GM12878 (cell line): ENCODE results near the gene CACNA1E. TPM values are rescaled to one million over a fixed set of nuclear protein-coding genes. Genes with fewer than 3 reads are reported as not detected.

ENCODE experiments used
- ATAC-seq: fragments of 200-7000 bp; cut with Tn5 transposase; 3 replicates; pipeline ENCODE4 v1.9.1; 2020; ENCODE audit warnings: mild to moderate bottlenecking, moderate library complexity
- BruUV-seq: library from RNA; stranded (reverse); fragments of 400-500 nt; replicated peaks from 2 replicates; lab custom pipeline; 2021; lab: Mats Ljungman, UMichigan
- CTCF ChIA-PET: fragments of 300-600 bp; sonication (Branson Sonifier 250); formaldehyde crosslinking; extraction: SDS; loops from one replicate; lab custom pipeline; 2021; ENCODE audit warnings: inconsistent platforms; lab: Yijun Ruan, JAX
- POLR2A ChIA-PET: fragments of 350-600 bp; formaldehyde crosslinking; extraction: SDS; loops from one replicate; lab custom pipeline; 2021; ENCODE audit warnings: inconsistent platforms; lab: Charles Lee
- RAD21 ChIA-PET: fragments of 300-600 bp; sonication (Branson Sonifier 250); formaldehyde crosslinking; loops from one replicate; lab custom pipeline; 2023; ENCODE audit warnings: antibody characterized with exemption; ENCODE audit not compliant: unreplicated experiment; lab: Charles Lee
- SMC1A ChIA-PET: fragments of 300-600 bp; sonication (Branson Sonifier 250); formaldehyde crosslinking; loops from one replicate; lab custom pipeline; 2023; ENCODE audit not compliant: unreplicated experiment, uncharacterized antibody; lab: Charles Lee
- DNase-seq: peaks from one replicate; pipeline ENCODE4 v3.0.0-alpha.2; 2011; ENCODE audit warnings: low read depth, low spot score
- FAIRE-seq: peaks from 3 replicates; lab custom pipeline; 2011; peaks lifted over from hg19 to GRCh38; lab: Jason Lieb, UNC
- H2AFZ ChIP-seq: 2 replicates; pipeline ENCODE4 v1.6.0; 2011; ENCODE audit warnings: low read depth, low read length, control low read depth; ENCODE audit not compliant: control insufficient read depth
- H3K27ac ChIP-seq: 2 replicates; pipeline ENCODE4 v1.5.1; 2011; ENCODE audit warnings: control low read depth; ENCODE audit not compliant: control insufficient read depth, insufficient read depth
- H3K27me3 ChIP-seq, 2 experiments: replicated peaks in 1 of 2; 2 replicates each; pipeline versions ENCODE4 v1.6.0 to v1.6.1; 2011; ENCODE audit warnings: low read length in 1 of 2; ENCODE audit not compliant: control insufficient read depth in 2 of 2, insufficient read depth in 2 of 2
- H3K36me3 ChIP-seq, 2 experiments: 2 replicates each; pipeline ENCODE4 v1.5.1; 2011; ENCODE audit warnings: low read length in 1 of 2; ENCODE audit not compliant: control insufficient read depth in 2 of 2, insufficient read depth in 2 of 2
- H3K4me1 ChIP-seq: 2 replicates; pipeline ENCODE4 v1.6.1; 2011; ENCODE audit warnings: mild to moderate bottlenecking, low read length, moderate library complexity, mixed read lengths; ENCODE audit not compliant: control insufficient read depth, insufficient read depth
- H3K4me2 ChIP-seq: 2 replicates; pipeline ENCODE4 v1.6.0; 2011; ENCODE audit warnings: control low read depth; ENCODE audit not compliant: control insufficient read depth, insufficient read depth
- H3K4me3 ChIP-seq: fragments of 200-600 bp; sonication (generic); 2 replicates; pipeline ENCODE4 v1.5.1; 2016
- H3K79me2 ChIP-seq: 2 replicates; pipeline ENCODE4 v1.6.0; 2011; ENCODE audit warnings: low read length; ENCODE audit not compliant: control insufficient read depth, insufficient read depth
- H3K9ac ChIP-seq: 2 replicates; pipeline ENCODE4 v1.8.0; 2011; ENCODE audit warnings: low read length, control low read depth, mixed read lengths; ENCODE audit not compliant: control insufficient read depth, insufficient read depth
- H3K9me3 ChIP-seq: replicated peaks from 3 replicates; pipeline ENCODE4 v1.5.1; 2011; ENCODE audit warnings: mild to moderate bottlenecking, low read length; ENCODE audit not compliant: control insufficient read depth, insufficient read depth
- H4K20me1 ChIP-seq: 2 replicates; pipeline ENCODE4 v1.6.0; 2011; ENCODE audit not compliant: control insufficient read depth, insufficient read depth
- E4F1 ChIP-seq: fragments of 450-650 bp; IDR thresholded peaks from 2 replicates; pipeline ENCODE4 v1.6.1; 2018; ENCODE audit warnings: borderline replicate concordance, mild to moderate bottlenecking; ENCODE audit not compliant: partially characterized antibody
- EGR1 ChIP-seq, 2 experiments: IDR thresholded peaks; 1 replicate in 1 of 2; 2 replicates in 1 of 2; pipeline ENCODE4 v1.6.1; 2011 to 2012; ENCODE audit warnings: low read depth in 2 of 2, low read length in 2 of 2, borderline replicate concordance in 1 of 2, mild to moderate bottlenecking in 1 of 2, moderate library complexity in 1 of 2
- HSF1 ChIP-seq: fragments of 150-350 bp; IDR thresholded peaks from 2 replicates; pipeline ENCODE4 v1.6.1; 2014; ENCODE audit warnings: mild to moderate bottlenecking, low read depth, low read length
- JUND ChIP-seq: IDR thresholded peaks from 2 replicates; pipeline ENCODE4 v1.6.1; 2012; ENCODE audit warnings: low read depth, mild to moderate bottlenecking, low read length, improper control_type of control experiment, moderate library complexity
- KLF5 ChIP-seq: fragments of 450-650 bp; IDR thresholded peaks from 2 replicates; pipeline ENCODE4 v1.6.1; 2014; ENCODE audit warnings: mild to moderate bottlenecking; ENCODE audit not compliant: partially characterized antibody
- NBN ChIP-seq: fragments of 450-650 bp; IDR thresholded peaks from 2 replicates; pipeline ENCODE4 v1.6.1; 2016
- NFXL1 ChIP-seq: fragments of 450-650 bp; IDR thresholded peaks from 2 replicates; pipeline ENCODE4 v1.6.1; 2017; ENCODE audit warnings: antibody characterized with exemption, mild to moderate bottlenecking, borderline replicate concordance
- RB1 ChIP-seq: fragments of 450-650 bp; formaldehyde crosslinking; IDR thresholded peaks from 2 replicates; pipeline ENCODE4 v1.6.1; 2017; ENCODE audit warnings: mild to moderate bottlenecking, borderline replicate concordance
- SIN3A ChIP-seq: IDR thresholded peaks from 2 replicates; pipeline ENCODE4 v1.6.1; 2012; ENCODE audit warnings: low read depth, low read length, improper control_type of control experiment
- SPI1 ChIP-seq: IDR thresholded peaks from 2 replicates; pipeline ENCODE4 v1.6.1; 2011; ENCODE audit warnings: low read depth, mild to moderate bottlenecking, low read length, moderate library complexity, borderline replicate concordance; ENCODE audit not compliant: insufficient read depth
- USF1 ChIP-seq: IDR thresholded peaks from 2 replicates; pipeline ENCODE4 v1.6.1; 2011; ENCODE audit warnings: borderline replicate concordance, low read depth, mild to moderate bottlenecking, moderate library complexity, mixed read lengths, low read length; ENCODE audit not compliant: insufficient read depth; ENCODE audit errors: extremely low read length
- WGBS: methylation state at CpG from one replicate; pipeline ENCODE4 v1.1.6; 2016; ENCODE audit warnings: low lambda C conversion rate; ENCODE audit not compliant: insufficient replicate concordance, insufficient coverage; ENCODE audit errors: missing lambda C conversion rate; 5-methylcytosine and 5-hydroxymethylcytosine counted together
- in situ Hi-C: fragments of 300-500 bp; cut with MboI; formaldehyde crosslinking; loops from 9 replicates; pipeline ENCODE4 v1.14.3; 2018; ENCODE audit warnings: mixed read lengths
- intact Hi-C: fragments of 100-400 bp; cut with micrococcal nuclease; formaldehyde crosslinking; loops from one replicate; pipeline ENCODE4 v1.14.2; 2022; ENCODE audit not compliant: unreplicated experiment
- polyA plus RNA-seq, 11 experiments: library from polyadenylated mRNA; depleted of rRNA in 4 of 11; unstranded in 6 of 11; stranded (reverse) in 5 of 11; fragments of >200 nt; fragmentation: Nextera tagmentation in 4 of 11; fragmentation: Illumina TruSeq in 1 of 11; extraction: Ambion mirVana in 4 of 11; extraction: Trizol in 1 of 11; gene quantifications; 1 replicate in 1 of 11; 2 replicates in 10 of 11; pipeline versions ENCODE4 v1.2.1 to v1.2.3, GENCODE V29; 2011 to 2016; ENCODE audit warnings: inconsistent platforms in 2 of 11, missing spikeins in 2 of 11, low read depth in 1 of 11
- total RNA-seq, 4 experiments: library from RNA; depleted of rRNA in 3 of 4; stranded (reverse); fragments of >200 nt in 3 of 4; fragmentation: Illumina TruSeq in 1 of 4; extraction: Trizol in 1 of 4; gene quantifications; 2 replicates each; pipeline versions ENCODE4 v1.2.1 to v1.2.3, GENCODE V29; 2013 to 2021

CACNA1E gene
- total and polyA plus RNA-seq, 10 of the 15 experiments (the other 5 are each of a cell fraction or from before 2014, with no cell fraction given) = 0.57 to 22.0 (median 8.5) TPM

GRCh38 chr1:181456551-181456950 lies 26.8 kb upstream of the CACNA1E start:
- Histone ChIP-seq H3K4me1 (no peaks in the 10 kb centered on the region), H4K20me1 (no peaks in the 10 kb centered on the region), H3K9me3 (peaks cover 2% of the 10 kb centered on the region; the same call in 2 of the 3 replicates), H3K36me3 (no peaks in the 10 kb centered on the region), H3K79me2 (no peaks in the 10 kb centered on the region), H3K9ac (no peak overlapping the region), H2AFZ (no peak overlapping the region), H3K4me3 (no peak overlapping the region), H3K27ac (no peak overlapping the region), H3K27me3 (no peaks in the 10 kb centered on the region), H3K4me2 (no peak overlapping the region)
- intact Hi-C loops = no loop called here
- FAIRE-seq (no peak), DNase-seq (no peak), ATAC-seq (no peak)
- POLR2A ChIA-PET = no interaction called here
- SMC1A ChIA-PET = interaction anchor here (1.7 kb wide), 1 partner anchor 27 kb away, joined by 3 read pairs; no protein-coding TSS in a partner anchor
- TF ChIP-seq HSF1 (no peak), RB1 (no peak), JUND (no peak), SPI1 (no peak)
- in situ Hi-C loops = no loop called here
- CTCF ChIA-PET = no interaction called here
- RAD21 ChIA-PET = interaction anchor here (1.1 kb wide), 1 partner anchor 10 kb away, joined by 3 read pairs; no protein-coding TSS in a partner anchor
- BruUV-seq = no TSS peak
- 29% methylated on average over 3 of the region's 3 CpGs for WGBS

GRCh38 chr1:181458419-181458818 lies 24.9 kb upstream of the CACNA1E start:
- Histone ChIP-seq H3K4me2 (no peak overlapping the region), H3K4me3 (no peak overlapping the region), H3K4me1 (no peaks in the 10 kb centered on the region), H3K79me2 (no peaks in the 10 kb centered on the region), H3K36me3 (no peaks in the 10 kb centered on the region), H3K9ac (no peak overlapping the region), H2AFZ (no peak overlapping the region; the same call in 1 of the 2 replicates), H4K20me1 (no peaks in the 10 kb centered on the region), H3K27me3 (no peaks in the 10 kb centered on the region), H3K9me3 (peaks cover 2% of the 10 kb centered on the region; the same call in 2 of the 3 replicates), H3K27ac (no peak overlapping the region)
- intact Hi-C loops (no loop called here), in situ Hi-C loops (no loop called here)
- ChIA-PET CTCF (interaction anchor here (0.7 to 2.0 kb wide), 5 partner anchors 11 to 479 kb away, joined by 3 to 5 read pairs (median 3); no protein-coding TSS in a partner anchor), SMC1A (interaction anchor here (0.9 to 4.0 kb wide), 7 partner anchors 9 to 33 kb away, joined by 4 to 32 read pairs (median 8); no protein-coding TSS in a partner anchor), RAD21 (interaction anchor here (0.8 to 1.9 kb wide), 7 partner anchors 8 to 28 kb away, joined by 3 to 8 read pairs (median 4); no protein-coding TSS in a partner anchor), POLR2A (interaction anchor here (1.0 to 1.8 kb wide), 4 partner anchors 8 to 28 kb away, joined by 4 to 7 read pairs (median 6); no protein-coding TSS in a partner anchor)
- no peak for DNase-seq
- peak; percentile 77 for ATAC-seq
- 36% methylated on average over 2 of the region's 2 CpGs for WGBS
- no TSS peak for BruUV-seq
- no peak for FAIRE-seq
- TF ChIP-seq EGR1 (IDR thresholded peaks at IDR 0.05; ENCODE audit: borderline replicate concordance in 1 of 2, low read depth in 2 of 2, low read length in 2 of 2) = no peak
- TF ChIP-seq USF1 = no peak
- TF ChIP-seq SIN3A = no peak
- no peak for TF ChIP-seq E4F1
- TF ChIP-seq NBN = no peak
- no peak for TF ChIP-seq KLF5
- no peak for TF ChIP-seq NFXL1
